ENCODE measurements around the gene SSR4. TPM values are rescaled to one million over a fixed set of nuclear protein-coding genes. Genes with fewer than 3 reads are reported as not detected.
A peak's percentile ranks its signal among the peaks of the same experiment; 100 is the strongest.
"Not testable (repeated sequence)": the region's sequence is repeated elsewhere in the genome, so short reads cannot be mapped to it uniquely, and the experiment has no call there.

The SSR4 gene
- total and polyA plus RNA-seq, 4 donors: 182 to 633 (median 292) TPM

- Histone ChIP-seq H3K4me3 (ENCODE audit: low read length in 2 of 2) (no peak overlapping the region), H3K36me3 (ENCODE audit: control insufficient read depth in 1 of 2, insufficient read depth in 2 of 2, low read length in 1 of 2) (no peaks in the 10 kb centered on the region), H3K27me3 (ENCODE audit: control insufficient read depth in 1 of 2, insufficient read depth in 2 of 2, low read length in 1 of 2) (no peaks in the 10 kb centered on the region), H3K27ac (ENCODE audit: low read depth in 1 of 2, low read length in 2 of 2) (no peak overlapping the region), H3K9me3 (ENCODE audit: control insufficient read depth, low read length) (no peaks in the 10 kb centered on the region), H3K4me1 (ENCODE audit: control insufficient read depth in 1 of 2, insufficient read depth in 2 of 2, low read length in 2 of 2) (no peaks in the 10 kb centered on the region)
- 94 to 95% methylated on average over 26 to 28 of the region's 28 CpGs for WGBS, 2 donors
- DNase-seq: no peak
- ATAC-seq (ENCODE audit: low FRiP score): no peak
- intact Hi-C loops (cut with DNase I): no loop called here
Measured at GRCh38 chrX:153806999-153807575, 12.6 kb downstream of the SSR4 start.

- H3K27ac ChIP-seq (ENCODE audit: low read depth in 1 of 2, low read length in 2 of 2): no peak overlapping the region
- no peak for ATAC-seq (ENCODE audit: low FRiP score)
- no peaks in the 10 kb centered on the region for H3K9me3 ChIP-seq (ENCODE audit: control insufficient read depth, low read length)
- WGBS, 2 donors: 93 to 94% methylated on average over 18 to 19 of the region's 19 CpGs
- no peak for DNase-seq
- H3K4me3 ChIP-seq (ENCODE audit: low read length in 2 of 2): no peak overlapping the region
- no peaks in the 10 kb centered on the region for H3K27me3 ChIP-seq (ENCODE audit: control insufficient read depth in 1 of 2, insufficient read depth in 2 of 2, low read length in 1 of 2)
- no peaks in the 10 kb centered on the region for H3K36me3 ChIP-seq (ENCODE audit: control insufficient read depth in 1 of 2, insufficient read depth in 2 of 2, low read length in 1 of 2)
- H3K4me1 ChIP-seq (ENCODE audit: control insufficient read depth in 1 of 2, insufficient read depth in 2 of 2, low read length in 2 of 2): no peaks in the 10 kb centered on the region
- intact Hi-C loops (cut with DNase I): no loop called here
Measured at GRCh38 chrX:153807976-153808375, 13.5 kb downstream of the SSR4 start.

- intact Hi-C loops (cut with DNase I): no loop called here
- Histone ChIP-seq H3K36me3 (ENCODE audit: control insufficient read depth in 1 of 2, insufficient read depth in 2 of 2, low read length in 1 of 2) (no peaks in the 10 kb centered on the region), H3K4me1 (ENCODE audit: control insufficient read depth in 1 of 2, insufficient read depth in 2 of 2, low read length in 2 of 2) (no peaks in the 10 kb centered on the region), H3K9me3 (ENCODE audit: control insufficient read depth, low read length) (no peaks in the 10 kb centered on the region), H3K27me3 (ENCODE audit: control insufficient read depth in 1 of 2, insufficient read depth in 2 of 2, low read length in 1 of 2) (no peaks in the 10 kb centered on the region), H3K4me3 (ENCODE audit: low read length in 2 of 2) (no peak overlapping the region), H3K27ac (ENCODE audit: low read depth in 1 of 2, low read length in 2 of 2) (no peak overlapping the region)
- WGBS, 2 donors: 45 to 58% methylated on average over 14 of the region's 14 CpGs
- ATAC-seq (ENCODE audit: low FRiP score) (no peak), DNase-seq (no peak)
Measured at GRCh38 chrX:153812220-153812619, 17.8 kb downstream of the SSR4 start.

- ATAC-seq (ENCODE audit: low FRiP score) (no peak), DNase-seq (no peak)
- Histone ChIP-seq H3K9me3 (ENCODE audit: control insufficient read depth, low read length) (no peaks in the 10 kb centered on the region), H3K36me3 (ENCODE audit: control insufficient read depth in 1 of 2, insufficient read depth in 2 of 2, low read length in 1 of 2) (no peaks in the 10 kb centered on the region), H3K4me1 (ENCODE audit: control insufficient read depth in 1 of 2, insufficient read depth in 2 of 2, low read length in 2 of 2) (no peaks in the 10 kb centered on the region), H3K4me3 (ENCODE audit: low read length in 2 of 2) (no peak overlapping the region), H3K27me3 (ENCODE audit: control insufficient read depth in 1 of 2, insufficient read depth in 2 of 2, low read length in 1 of 2) (no peaks in the 10 kb centered on the region), H3K27ac (ENCODE audit: low read depth in 1 of 2, low read length in 2 of 2) (no peak overlapping the region)
- intact Hi-C loops (cut with DNase I): no loop called here
- WGBS, 2 donors: 90 to 91% methylated on average over 5 of the region's 5 CpGs
Measured at GRCh38 chrX:153813161-153813560, 18.7 kb downstream of the SSR4 start.

- H3K36me3 ChIP-seq (ENCODE audit: control insufficient read depth in 1 of 2, insufficient read depth in 2 of 2, low read length in 1 of 2): no peaks in the 10 kb centered on the region
- 76% methylated on average over 19 of the region's 19 CpGs for WGBS, 2 donors
- DNase-seq (no peak), ATAC-seq (ENCODE audit: low FRiP score) (no peak)
- H3K27ac ChIP-seq (ENCODE audit: low read depth in 1 of 2, low read length in 2 of 2): no peak overlapping the region
- intact Hi-C loops (cut with DNase I): no loop called here
- H3K4me1 ChIP-seq (ENCODE audit: control insufficient read depth in 1 of 2, insufficient read depth in 2 of 2, low read length in 2 of 2): no peaks in the 10 kb centered on the region
- no peaks in the 10 kb centered on the region for H3K9me3 ChIP-seq (ENCODE audit: control insufficient read depth, low read length)
- no peaks in the 10 kb centered on the region for H3K27me3 ChIP-seq (ENCODE audit: control insufficient read depth in 1 of 2, insufficient read depth in 2 of 2, low read length in 1 of 2)
- no peak overlapping the region for H3K4me3 ChIP-seq (ENCODE audit: low read length in 2 of 2)
Measured at GRCh38 chrX:153814591-153815315, 20.3 kb downstream of the SSR4 start.

GRCh38 chrX:153816831-153817690, 22.6 kb downstream of the SSR4 start:
- H3K27me3 ChIP-seq (ENCODE audit: control insufficient read depth in 1 of 2, insufficient read depth in 2 of 2, low read length in 1 of 2): no peaks in the 10 kb centered on the region
- WGBS, 2 donors: 85 to 86% methylated on average over 25 of the region's 25 CpGs
- intact Hi-C loops (cut with DNase I): no loop called here

GRCh38 chrX:153818064-153818463, 23.6 kb downstream of the SSR4 start:
- H3K27ac ChIP-seq (ENCODE audit: low read depth in 1 of 2, low read length in 2 of 2); H3K4me1 ChIP-seq (ENCODE audit: control insufficient read depth in 1 of 2, insufficient read depth in 2 of 2, low read length in 2 of 2); H3K4me3 ChIP-seq (ENCODE audit: low read length in 2 of 2); ATAC-seq (ENCODE audit: low FRiP score); H3K36me3 ChIP-seq (ENCODE audit: control insufficient read depth in 1 of 2, insufficient read depth in 2 of 2, low read length in 1 of 2); DNase-seq; intact Hi-C loops (cut with DNase I); H3K9me3 ChIP-seq (ENCODE audit: control insufficient read depth, low read length); H3K27me3 ChIP-seq (ENCODE audit: control insufficient read depth in 1 of 2, insufficient read depth in 2 of 2, low read length in 1 of 2): not testable (repeated sequence)
- WGBS, 2 donors: 83 to 97% methylated on average over 9 of the region's 9 CpGs

More at GRCh38 chrX:153816831-153817690, 22.6 kb downstream of the SSR4 start:
- no peaks in the 10 kb centered on the region for H3K4me1 ChIP-seq (ENCODE audit: control insufficient read depth in 1 of 2, insufficient read depth in 2 of 2, low read length in 2 of 2)
- no peak for ATAC-seq (ENCODE audit: low FRiP score)
- peak in 1 of 2 donors; percentile 36 for DNase-seq
- no peak overlapping the region for H3K4me3 ChIP-seq (ENCODE audit: low read length in 2 of 2)
- H3K27ac ChIP-seq (ENCODE audit: low read depth in 1 of 2, low read length in 2 of 2): no peak overlapping the region
- H3K36me3 ChIP-seq (ENCODE audit: control insufficient read depth in 1 of 2, insufficient read depth in 2 of 2, low read length in 1 of 2): no peaks in the 10 kb centered on the region
- H3K9me3 ChIP-seq (ENCODE audit: control insufficient read depth, low read length): no peaks in the 10 kb centered on the region

- DNase-seq (no peak), ATAC-seq (ENCODE audit: low FRiP score) (peak; percentile 72)
- 6 to 16% methylated on average over 60 to 67 of the region's 67 CpGs for WGBS, 2 donors
- H3K36me3 ChIP-seq (ENCODE audit: control insufficient read depth in 1 of 2, insufficient read depth in 2 of 2, low read length in 1 of 2): no peaks in the 10 kb centered on the region
- peak overlapping the region in 1 of 2 donors; percentile 25 for H3K4me3 ChIP-seq (ENCODE audit: low read length in 2 of 2)
- H3K27ac ChIP-seq (ENCODE audit: low read depth in 1 of 2, low read length in 2 of 2): no peak overlapping the region
- intact Hi-C loops (cut with DNase I): no loop called here
- no peaks in the 10 kb centered on the region for H3K4me1 ChIP-seq (ENCODE audit: control insufficient read depth in 1 of 2, insufficient read depth in 2 of 2, low read length in 2 of 2)
- H3K27me3 ChIP-seq (ENCODE audit: control insufficient read depth in 1 of 2, insufficient read depth in 2 of 2, low read length in 1 of 2): no peaks in the 10 kb centered on the region
- no peaks in the 10 kb centered on the region for H3K9me3 ChIP-seq (ENCODE audit: control insufficient read depth, low read length)
Measured at GRCh38 chrX:153818571-153819383, 24.3 kb downstream of the SSR4 start.

Measured in aorta (tissue), 5 donors.